ENCODE measurements around the gene DMRTA1. TPM values are rescaled to one million over a fixed set of nuclear protein-coding genes. Genes with fewer than 3 reads are reported as not detected.

DMRTA1 gene
- polyA plus RNA-seq, 1 of the 3 experiments (the other 2 are of a cell fraction) = 0.03 TPM

DNA sequence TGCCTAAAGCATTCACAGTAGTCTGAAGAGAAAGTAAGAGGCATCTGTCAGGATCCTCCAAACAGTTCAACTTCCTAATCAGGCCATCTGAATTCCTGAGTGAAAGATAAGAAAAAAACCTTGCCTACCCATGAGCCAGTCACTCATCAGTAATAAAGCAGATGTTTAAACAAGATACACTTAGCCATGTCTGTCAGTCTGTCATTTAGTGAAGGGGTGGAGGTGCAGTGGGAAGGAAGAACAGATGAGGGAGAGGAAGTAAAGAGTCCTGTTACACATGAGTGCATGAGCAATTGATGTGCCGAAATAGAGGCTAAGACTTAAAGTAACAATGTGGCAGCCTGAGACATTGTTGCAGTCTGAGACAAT is 29.9 kb upstream of the DMRTA1 start:
- Histone ChIP-seq H3K79me2 (ENCODE audit: insufficient read depth) (no peaks in the 10 kb centered on the region), H3K9me2 (no peaks in the 10 kb centered on the region), H4K20me1 (ENCODE audit: insufficient read depth) (no peaks in the 10 kb centered on the region), H3K9me3 (no peaks in the 10 kb centered on the region), H3K4me2 (no peak overlapping the region), H3K36me3 (replicated peaks in 1 of 2; ENCODE audit: control insufficient read depth in 1 of 2, insufficient read depth in 2 of 2, low read length in 1 of 2) (no peaks in the 10 kb centered on the region), H3K4me1 (ENCODE audit: control insufficient read depth in 1 of 2, insufficient read depth in 2 of 2, low read depth in 1 of 2, low read length in 1 of 2) (no peaks in the 10 kb centered on the region), H3K27me3 (ENCODE audit: insufficient read depth) (no peaks in the 10 kb centered on the region), H3K27ac (ENCODE audit: low read depth in 2 of 2, low read length in 1 of 2) (no peak overlapping the region), H2AFZ (ENCODE audit: low read depth) (no peak overlapping the region), H3K4me3 (ENCODE audit: low read depth in 2 of 2, low read length in 1 of 2) (no peak overlapping the region), H3F3A (replicated peaks; ENCODE audit: insufficient read depth) (no peaks in the 10 kb centered on the region), H3K9ac (no peak overlapping the region)
- 18% methylated on average over 1 of the region's 1 CpG for WGBS (ENCODE audit: low lambda C conversion rate)
- CTCF ChIA-PET = no interaction called here
- DNase-seq = no peak
- POLR2A ChIA-PET = no interaction called here
- TF ChIP-seq FOXM1 (IDR thresholded peaks at IDR 0.05; ENCODE audit: low read depth) = no peak
- no peak for TF ChIP-seq MXI1 (IDR thresholded peaks at IDR 0.05; ENCODE audit: low read depth, low read length)
- TF ChIP-seq TAF1 (IDR thresholded peaks at IDR 0.05; ENCODE audit: borderline replicate concordance, low read depth, low read length) = no peak
- no peak for TF ChIP-seq RCOR1 (IDR thresholded peaks at IDR 0.05; ENCODE audit: low read length)
- TF ChIP-seq JUND (IDR thresholded peaks at IDR 0.05) = no peak
- TF ChIP-seq TCF12 (IDR thresholded peaks at IDR 0.05) = no peak
- TF ChIP-seq, protein P1, sequence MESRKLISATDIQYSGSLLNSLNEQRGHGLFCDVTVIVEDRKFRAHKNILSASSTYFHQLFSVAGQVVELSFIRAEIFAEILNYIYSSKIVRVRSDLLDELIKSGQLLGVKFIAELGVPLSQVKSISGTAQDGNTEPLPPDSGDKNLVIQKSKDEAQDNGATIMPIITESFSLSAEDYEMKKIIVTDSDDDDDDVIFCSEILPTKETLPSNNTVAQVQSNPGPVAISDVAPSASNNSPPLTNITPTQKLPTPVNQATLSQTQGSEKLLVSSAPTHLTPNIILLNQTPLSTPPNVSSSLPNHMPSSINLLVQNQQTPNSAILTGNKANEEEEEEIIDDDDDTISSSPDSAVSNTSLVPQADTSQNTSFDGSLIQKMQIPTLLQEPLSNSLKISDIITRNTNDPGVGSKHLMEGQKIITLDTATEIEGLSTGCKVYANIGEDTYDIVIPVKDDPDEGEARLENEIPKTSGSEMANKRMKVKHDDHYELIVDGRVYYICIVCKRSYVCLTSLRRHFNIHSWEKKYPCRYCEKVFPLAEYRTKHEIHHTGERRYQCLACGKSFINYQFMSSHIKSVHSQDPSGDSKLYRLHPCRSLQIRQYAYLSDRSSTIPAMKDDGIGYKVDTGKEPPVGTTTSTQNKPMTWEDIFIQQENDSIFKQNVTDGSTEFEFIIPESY (IDR thresholded peaks at IDR 0.05; ENCODE audit: borderline replicate concordance, low read depth) = no peak
- TF ChIP-seq FOSL2 (IDR thresholded peaks at IDR 0.05; ENCODE audit: borderline replicate concordance, low read depth) = no peak
- TF ChIP-seq, protein P2, sequence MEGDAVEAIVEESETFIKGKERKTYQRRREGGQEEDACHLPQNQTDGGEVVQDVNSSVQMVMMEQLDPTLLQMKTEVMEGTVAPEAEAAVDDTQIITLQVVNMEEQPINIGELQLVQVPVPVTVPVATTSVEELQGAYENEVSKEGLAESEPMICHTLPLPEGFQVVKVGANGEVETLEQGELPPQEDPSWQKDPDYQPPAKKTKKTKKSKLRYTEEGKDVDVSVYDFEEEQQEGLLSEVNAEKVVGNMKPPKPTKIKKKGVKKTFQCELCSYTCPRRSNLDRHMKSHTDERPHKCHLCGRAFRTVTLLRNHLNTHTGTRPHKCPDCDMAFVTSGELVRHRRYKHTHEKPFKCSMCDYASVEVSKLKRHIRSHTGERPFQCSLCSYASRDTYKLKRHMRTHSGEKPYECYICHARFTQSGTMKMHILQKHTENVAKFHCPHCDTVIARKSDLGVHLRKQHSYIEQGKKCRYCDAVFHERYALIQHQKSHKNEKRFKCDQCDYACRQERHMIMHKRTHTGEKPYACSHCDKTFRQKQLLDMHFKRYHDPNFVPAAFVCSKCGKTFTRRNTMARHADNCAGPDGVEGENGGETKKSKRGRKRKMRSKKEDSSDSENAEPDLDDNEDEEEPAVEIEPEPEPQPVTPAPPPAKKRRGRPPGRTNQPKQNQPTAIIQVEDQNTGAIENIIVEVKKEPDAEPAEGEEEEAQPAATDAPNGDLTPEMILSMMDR (IDR thresholded peaks at IDR 0.05) = no peak
- TF ChIP-seq SMC3 (IDR thresholded peaks at IDR 0.05; ENCODE audit: low read depth, low read length) = no peak
- no peak for TF ChIP-seq MEF2A (IDR thresholded peaks at IDR 0.05; ENCODE audit: borderline replicate concordance, low read depth)
- TF ChIP-seq EP300 (IDR thresholded peaks at IDR 0.05; ENCODE audit: borderline replicate concordance in 1 of 2, low read depth in 1 of 2, low read length in 1 of 2) = no peak
- TF ChIP-seq, protein P3, sequence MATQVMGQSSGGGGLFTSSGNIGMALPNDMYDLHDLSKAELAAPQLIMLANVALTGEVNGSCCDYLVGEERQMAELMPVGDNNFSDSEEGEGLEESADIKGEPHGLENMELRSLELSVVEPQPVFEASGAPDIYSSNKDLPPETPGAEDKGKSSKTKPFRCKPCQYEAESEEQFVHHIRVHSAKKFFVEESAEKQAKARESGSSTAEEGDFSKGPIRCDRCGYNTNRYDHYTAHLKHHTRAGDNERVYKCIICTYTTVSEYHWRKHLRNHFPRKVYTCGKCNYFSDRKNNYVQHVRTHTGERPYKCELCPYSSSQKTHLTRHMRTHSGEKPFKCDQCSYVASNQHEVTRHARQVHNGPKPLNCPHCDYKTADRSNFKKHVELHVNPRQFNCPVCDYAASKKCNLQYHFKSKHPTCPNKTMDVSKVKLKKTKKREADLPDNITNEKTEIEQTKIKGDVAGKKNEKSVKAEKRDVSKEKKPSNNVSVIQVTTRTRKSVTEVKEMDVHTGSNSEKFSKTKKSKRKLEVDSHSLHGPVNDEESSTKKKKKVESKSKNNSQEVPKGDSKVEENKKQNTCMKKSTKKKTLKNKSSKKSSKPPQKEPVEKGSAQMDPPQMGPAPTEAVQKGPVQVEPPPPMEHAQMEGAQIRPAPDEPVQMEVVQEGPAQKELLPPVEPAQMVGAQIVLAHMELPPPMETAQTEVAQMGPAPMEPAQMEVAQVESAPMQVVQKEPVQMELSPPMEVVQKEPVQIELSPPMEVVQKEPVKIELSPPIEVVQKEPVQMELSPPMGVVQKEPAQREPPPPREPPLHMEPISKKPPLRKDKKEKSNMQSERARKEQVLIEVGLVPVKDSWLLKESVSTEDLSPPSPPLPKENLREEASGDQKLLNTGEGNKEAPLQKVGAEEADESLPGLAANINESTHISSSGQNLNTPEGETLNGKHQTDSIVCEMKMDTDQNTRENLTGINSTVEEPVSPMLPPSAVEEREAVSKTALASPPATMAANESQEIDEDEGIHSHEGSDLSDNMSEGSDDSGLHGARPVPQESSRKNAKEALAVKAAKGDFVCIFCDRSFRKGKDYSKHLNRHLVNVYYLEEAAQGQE (IDR thresholded peaks at IDR 0.05; ENCODE audit: low read depth, low read length) = no peak
- no peak for TF ChIP-seq YY1 (IDR thresholded peaks at IDR 0.05; ENCODE audit: low read depth)
- TF ChIP-seq NFIC (IDR thresholded peaks at IDR 0.05; ENCODE audit: borderline replicate concordance) = no peak
- TF ChIP-seq SIN3A (IDR thresholded peaks at IDR 0.05; ENCODE audit: borderline replicate concordance, low read depth, low read length) = no peak
- TF ChIP-seq TEAD4 (IDR thresholded peaks at IDR 0.05; ENCODE audit: borderline replicate concordance, insufficient read depth) = no peak
- TF ChIP-seq, protein P4, sequence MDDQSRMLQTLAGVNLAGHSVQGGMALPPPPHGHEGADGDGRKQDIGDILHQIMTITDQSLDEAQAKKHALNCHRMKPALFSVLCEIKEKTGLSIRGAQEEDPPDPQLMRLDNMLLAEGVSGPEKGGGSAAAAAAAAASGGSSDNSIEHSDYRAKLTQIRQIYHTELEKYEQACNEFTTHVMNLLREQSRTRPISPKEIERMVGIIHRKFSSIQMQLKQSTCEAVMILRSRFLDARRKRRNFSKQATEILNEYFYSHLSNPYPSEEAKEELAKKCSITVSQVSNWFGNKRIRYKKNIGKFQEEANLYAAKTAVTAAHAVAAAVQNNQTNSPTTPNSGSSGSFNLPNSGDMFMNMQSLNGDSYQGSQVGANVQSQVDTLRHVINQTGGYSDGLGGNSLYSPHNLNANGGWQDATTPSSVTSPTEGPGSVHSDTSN (IDR thresholded peaks at IDR 0.05) = no peak
- TF ChIP-seq POLR2AphosphoS5 (IDR thresholded peaks at IDR 0.05; ENCODE audit: low read depth, low read length) = no peak
- TF ChIP-seq GATA2 (CRISPR knock-in tag; IDR thresholded peaks at IDR 0.05) = no peak
